Activated naive CD4-positive, alpha-beta T cell treated with anti-CD3 and anti-CD28 coated beads, Interleukin-2, amount 50 U/mL, for 24 hours (primary cell): ENCODE results near the gene KCNIP4.

Source experiments
- H3K27ac Mint-ChIP-seq: one replicate; pipeline ENCODE4 v1.8.0; 2021; ENCODE audit warnings: mild to moderate bottlenecking, mixed read lengths
- H3K27me3 Mint-ChIP-seq: one replicate; pipeline ENCODE4 v1.8.0; 2021; ENCODE audit warnings: mixed read lengths
- H3K36me3 Mint-ChIP-seq: one replicate; pipeline ENCODE4 v1.8.0; 2021; ENCODE audit warnings: mixed read lengths
- H3K4me1 Mint-ChIP-seq: one replicate; pipeline ENCODE4 v1.8.0; 2021; ENCODE audit warnings: mixed read lengths
- H3K4me3 Mint-ChIP-seq: one replicate; pipeline ENCODE4 v1.8.0; 2021; ENCODE audit warnings: mild to moderate bottlenecking, mixed read lengths
- H3K9me3 Mint-ChIP-seq: one replicate; pipeline ENCODE4 v1.8.0; 2021; ENCODE audit warnings: mixed read lengths

Gene KCNIP4

GRCh38 chr4:21768349-21769310, 179.9 kb downstream of the KCNIP4 start:
- H3K9me3 Mint-ChIP-seq: no peaks in the 10 kb centered on the region
- H3K27ac Mint-ChIP-seq: no peak overlapping the region
- no peaks in the 10 kb centered on the region for H3K4me1 Mint-ChIP-seq
- peaks cover 2% of the 10 kb centered on the region for H3K27me3 Mint-ChIP-seq
- no peak overlapping the region for H3K4me3 Mint-ChIP-seq
- no peaks in the 10 kb centered on the region for H3K36me3 Mint-ChIP-seq

DNA sequence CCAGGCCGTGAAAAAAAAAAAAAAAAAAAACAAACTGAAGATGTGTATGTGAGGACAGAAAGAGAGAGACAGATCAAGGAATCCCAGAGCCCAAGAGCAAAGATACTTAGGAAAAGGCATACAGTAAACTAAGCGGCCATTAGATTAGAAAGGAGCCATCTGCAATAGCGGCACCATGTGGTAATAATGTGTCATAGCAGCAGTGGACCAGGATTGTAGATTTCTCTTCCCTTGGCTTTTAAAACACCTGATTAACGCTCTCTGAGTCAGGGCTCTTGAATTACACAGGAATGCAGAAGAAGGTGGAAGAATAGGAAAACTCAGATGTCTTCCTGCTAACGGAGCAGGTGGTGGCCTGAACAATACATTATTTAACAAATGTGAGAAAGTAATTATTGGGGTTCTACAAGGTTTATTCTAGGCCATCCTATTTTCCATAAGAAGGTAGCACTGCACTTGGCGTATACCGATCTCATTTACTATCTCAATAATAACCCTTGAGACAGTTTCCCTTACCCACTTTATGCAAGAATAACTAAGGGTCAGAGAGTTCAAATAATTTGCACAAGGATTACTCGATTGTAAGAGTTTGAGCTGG, 182.7 kb downstream of the KCNIP4 start:
- Mint-ChIP-seq H3K27ac (no peak overlapping the region), H3K27me3 (peaks cover 2% of the 10 kb centered on the region), H3K9me3 (no peaks in the 10 kb centered on the region), H3K4me3 (no peak overlapping the region), H3K36me3 (no peaks in the 10 kb centered on the region), H3K4me1 (no peaks in the 10 kb centered on the region)

- Mint-ChIP-seq H3K9me3 (no peaks in the 10 kb centered on the region), H3K36me3 (no peaks in the 10 kb centered on the region), H3K4me3 (no peak overlapping the region), H3K4me1 (no peaks in the 10 kb centered on the region), H3K27me3 (peaks cover 2% of the 10 kb centered on the region), H3K27ac (no peak overlapping the region)
Measured at GRCh38 chr4:21763855-21764254, 184.7 kb downstream of the KCNIP4 start.

- H3K4me1 Mint-ChIP-seq: no peaks in the 10 kb centered on the region
- H3K36me3 Mint-ChIP-seq: no peaks in the 10 kb centered on the region
- H3K27me3 Mint-ChIP-seq: peaks cover under 1% of the 10 kb centered on the region
- H3K4me3 Mint-ChIP-seq: no peak overlapping the region
- H3K27ac Mint-ChIP-seq: no peak overlapping the region
- no peaks in the 10 kb centered on the region for H3K9me3 Mint-ChIP-seq
Measured at GRCh38 chr4:21757248-21757647, 191.3 kb downstream of the KCNIP4 start.

- H3K27me3 Mint-ChIP-seq: peaks cover 2% of the 10 kb centered on the region
- no peak overlapping the region for H3K27ac Mint-ChIP-seq
- no peaks in the 10 kb centered on the region for H3K36me3 Mint-ChIP-seq
- H3K4me3 Mint-ChIP-seq: no peak overlapping the region
- no peaks in the 10 kb centered on the region for H3K4me1 Mint-ChIP-seq
- H3K9me3 Mint-ChIP-seq: no peaks in the 10 kb centered on the region
Measured at GRCh38 chr4:21753084-21753760, 195.3 kb downstream of the KCNIP4 start.

- H3K27ac Mint-ChIP-seq: no peak overlapping the region
- peaks cover 2% of the 10 kb centered on the region for H3K27me3 Mint-ChIP-seq
- no peaks in the 10 kb centered on the region for H3K36me3 Mint-ChIP-seq
- H3K9me3 Mint-ChIP-seq: no peaks in the 10 kb centered on the region
- no peak overlapping the region for H3K4me3 Mint-ChIP-seq
- no peaks in the 10 kb centered on the region for H3K4me1 Mint-ChIP-seq
Measured at GRCh38 chr4:21752616-21753015, 196.0 kb downstream of the KCNIP4 start.

- Mint-ChIP-seq H3K27me3 (peaks cover 2% of the 10 kb centered on the region), H3K36me3 (no peaks in the 10 kb centered on the region), H3K9me3 (no peaks in the 10 kb centered on the region), H3K27ac (no peak overlapping the region), H3K4me3 (no peak overlapping the region), H3K4me1 (no peaks in the 10 kb centered on the region)
Measured at GRCh38 chr4:21749924-21750323, 198.6 kb downstream of the KCNIP4 start.

GRCh38 chr4:21749412-21749811, 199.2 kb downstream of the KCNIP4 start:
- no peaks in the 10 kb centered on the region for H3K4me1 Mint-ChIP-seq

DNA sequence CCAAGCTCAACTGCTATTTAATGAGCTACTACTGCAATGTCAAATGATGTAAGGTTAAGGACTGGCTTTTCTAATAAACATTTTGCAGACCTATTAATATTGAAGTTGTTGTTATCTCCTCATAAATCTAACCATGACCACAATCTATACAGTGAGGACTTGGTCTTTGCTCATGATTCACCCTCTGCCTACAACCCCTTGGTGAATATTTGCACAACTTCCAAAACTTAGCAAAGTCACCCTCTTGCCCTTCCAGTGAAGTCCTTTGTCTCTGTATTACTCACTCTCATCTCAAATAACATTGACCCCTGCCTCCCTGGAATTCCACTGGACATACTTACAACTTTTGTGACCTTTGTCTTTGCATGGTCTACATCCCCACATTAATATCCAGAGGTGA, 204.5 kb downstream of the KCNIP4 start:
- H3K27ac Mint-ChIP-seq: no peak overlapping the region
- H3K4me3 Mint-ChIP-seq: no peak overlapping the region
- H3K9me3 Mint-ChIP-seq: no peaks in the 10 kb centered on the region
- H3K27me3 Mint-ChIP-seq: no peaks in the 10 kb centered on the region
- H3K4me1 Mint-ChIP-seq: no peaks in the 10 kb centered on the region
- H3K36me3 Mint-ChIP-seq: no peaks in the 10 kb centered on the region

More at GRCh38 chr4:21749412-21749811, 199.2 kb downstream of the KCNIP4 start:
- no peaks in the 10 kb centered on the region for H3K36me3 Mint-ChIP-seq
- no peaks in the 10 kb centered on the region for H3K9me3 Mint-ChIP-seq
- H3K27me3 Mint-ChIP-seq: peaks cover 2% of the 10 kb centered on the region
- no peak overlapping the region for H3K27ac Mint-ChIP-seq
- no peak overlapping the region for H3K4me3 Mint-ChIP-seq

DNA sequence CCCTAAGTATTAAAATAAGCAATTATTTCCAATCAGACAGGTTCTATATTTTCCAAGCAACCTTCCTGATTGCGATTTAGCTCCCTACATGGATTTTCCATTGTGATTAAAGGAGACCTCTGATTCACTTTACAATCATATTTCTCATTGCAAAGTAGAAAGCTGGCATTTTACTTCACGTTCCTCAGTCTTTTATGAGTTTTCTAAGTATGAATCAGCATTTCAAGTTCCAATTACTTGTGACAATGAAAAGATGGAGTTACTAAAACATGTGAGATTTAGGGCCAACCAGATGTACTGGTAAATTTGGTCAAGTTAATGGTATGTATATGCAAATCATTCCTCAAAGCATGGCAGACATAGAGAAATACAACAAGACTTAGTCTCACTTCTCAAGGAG, 206.2 kb downstream of the KCNIP4 start:
- H3K4me1 Mint-ChIP-seq: no peaks in the 10 kb centered on the region
- H3K27me3 Mint-ChIP-seq: no peaks in the 10 kb centered on the region
- H3K36me3 Mint-ChIP-seq: no peaks in the 10 kb centered on the region
- H3K9me3 Mint-ChIP-seq: no peaks in the 10 kb centered on the region
- H3K27ac Mint-ChIP-seq: no peak overlapping the region
- no peak overlapping the region for H3K4me3 Mint-ChIP-seq

- H3K36me3 Mint-ChIP-seq: no peaks in the 10 kb centered on the region
- no peak overlapping the region for H3K4me3 Mint-ChIP-seq
- H3K4me1 Mint-ChIP-seq: no peaks in the 10 kb centered on the region
- no peak overlapping the region for H3K27ac Mint-ChIP-seq
- H3K27me3 Mint-ChIP-seq: no peaks in the 10 kb centered on the region
- no peaks in the 10 kb centered on the region for H3K9me3 Mint-ChIP-seq
Measured at GRCh38 chr4:21738821-21739220, 209.8 kb downstream of the KCNIP4 start.

DNA sequence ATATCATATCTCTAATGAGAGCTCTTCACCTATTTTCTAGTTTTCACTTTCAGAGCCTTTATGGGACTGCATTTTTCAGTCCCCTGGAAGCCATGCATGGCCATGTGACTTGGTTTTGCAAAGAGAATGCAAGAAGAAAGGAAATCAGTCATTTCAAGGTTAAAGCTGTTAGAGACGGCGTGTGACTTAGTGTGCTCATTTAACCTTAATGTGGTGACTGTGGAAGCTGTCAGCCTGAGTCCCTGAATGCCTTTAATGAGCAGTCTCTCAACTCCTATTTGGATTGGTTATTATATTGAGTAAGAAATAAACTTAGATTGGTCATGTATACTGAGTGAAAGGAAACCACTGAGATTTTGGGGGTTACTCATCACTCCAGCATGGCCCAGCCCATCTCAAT, 212.7 kb downstream of the KCNIP4 start:
- no peaks in the 10 kb centered on the region for H3K27me3 Mint-ChIP-seq
- no peaks in the 10 kb centered on the region for H3K4me1 Mint-ChIP-seq
- H3K9me3 Mint-ChIP-seq: no peaks in the 10 kb centered on the region
- no peak overlapping the region for H3K4me3 Mint-ChIP-seq
- H3K36me3 Mint-ChIP-seq: no peaks in the 10 kb centered on the region
- H3K27ac Mint-ChIP-seq: no peak overlapping the region

GRCh38 chr4:21733894-21734630, 214.5 kb downstream of the KCNIP4 start:
- no peak overlapping the region for H3K27ac Mint-ChIP-seq
- H3K36me3 Mint-ChIP-seq: no peaks in the 10 kb centered on the region
- no peaks in the 10 kb centered on the region for H3K9me3 Mint-ChIP-seq
- no peaks in the 10 kb centered on the region for H3K27me3 Mint-ChIP-seq
- H3K4me1 Mint-ChIP-seq: no peaks in the 10 kb centered on the region
- no peak overlapping the region for H3K4me3 Mint-ChIP-seq

DNA sequence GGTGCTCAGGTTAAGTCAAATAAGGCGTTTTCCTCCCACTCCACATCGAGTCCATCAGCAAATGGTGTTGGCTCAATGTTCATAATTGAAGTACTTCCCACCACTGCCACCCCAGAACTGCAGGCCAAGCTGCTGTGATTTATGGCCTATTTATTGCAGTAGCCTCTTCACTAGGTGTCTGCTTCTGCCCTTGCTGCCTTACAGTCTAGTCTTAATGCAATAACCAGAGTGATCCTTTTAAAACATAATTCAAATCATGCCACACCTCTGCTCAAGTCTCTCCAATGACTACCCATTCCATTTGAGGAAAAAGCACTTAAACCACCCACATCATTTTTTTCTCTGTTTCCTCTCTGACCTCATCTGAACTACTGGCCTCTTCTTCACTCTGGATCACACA, 220.3 kb downstream of the KCNIP4 start:
- Mint-ChIP-seq H3K4me1 (no peaks in the 10 kb centered on the region), H3K36me3 (no peaks in the 10 kb centered on the region), H3K9me3 (no peaks in the 10 kb centered on the region), H3K27me3 (no peaks in the 10 kb centered on the region), H3K27ac (no peak overlapping the region), H3K4me3 (no peak overlapping the region)

GRCh38 chr4:21726255-21726815, 222.2 kb downstream of the KCNIP4 start:
- H3K9me3 Mint-ChIP-seq: no peaks in the 10 kb centered on the region
- no peak overlapping the region for H3K4me3 Mint-ChIP-seq
- no peak overlapping the region for H3K27ac Mint-ChIP-seq
- no peaks in the 10 kb centered on the region for H3K27me3 Mint-ChIP-seq
- H3K36me3 Mint-ChIP-seq: no peaks in the 10 kb centered on the region
- H3K4me1 Mint-ChIP-seq: no peaks in the 10 kb centered on the region
